ENCODE results near the gene NMT1. TPM values are rescaled to one million over a fixed set of nuclear protein-coding genes. Genes with fewer than 3 reads are reported as not detected.

NMT1 gene
- total RNA-seq, 1 experiment from 2014 or later, result 152 TPM

DNA sequence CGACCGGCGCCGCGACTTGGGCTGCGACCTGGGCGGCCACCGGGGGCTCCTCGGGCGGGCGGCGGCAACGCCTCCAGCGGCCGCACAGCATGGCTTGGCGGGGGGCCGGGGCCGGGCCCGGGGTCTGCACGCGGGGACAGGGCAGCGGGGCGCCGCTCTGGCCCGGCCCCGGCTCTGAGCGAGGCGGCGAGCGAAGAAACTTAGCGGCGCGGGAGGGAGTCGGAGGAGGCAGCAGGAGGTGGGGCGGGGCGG is 71.1 kb downstream of the NMT1 start, which contains the start of gene PLCD3:
Gene PLCD3 (minus strand): TSS at position 196 of the 252 bp plus-strand sequence. CDS start 105 bp downstream, at position 91.
- ATAC-seq (no peak), DNase-seq (ENCODE audit: low spot score) (peak; percentile 68)
- Mint-ChIP-seq H3K27ac (0 out of 2 replicates have a peak within 1 kb of the TSS, but pooled peaks have one; percentile 57), H3K27me3 (ENCODE audit: low read depth) (no peaks in the 10 kb centered on the region; the same call in 1 of the 2 replicates), H3K4me3 (peak within 1 kb of the TSS; percentile 81), H3K9me3 (no peaks in the 10 kb centered on the region), H3K36me3 (no peaks in the 10 kb centered on the region), H3K4me1 (peaks cover 23% of the 10 kb centered on the region)
- CTCF ChIA-PET, result interaction anchor here (0.7 to 7.6 kb wide), 9 partner anchors 12 to 211 kb away, joined by 3 to 531 read pairs (median 7); partner anchors contain the start of genes C1QL1 and HEXIM1
- POLR2A ChIA-PET, result interaction anchor here (1.0 kb wide), 1 partner anchor 16 kb away, joined by 3 read pairs; the partner anchor contains the start of gene HEXIM1
- no peak for TF ChIP-seq SMAD3 (CRISPR knock-in tag; IDR thresholded peaks at IDR 0.05; ENCODE audit: borderline replicate concordance)
- no peak for TF ChIP-seq ZNF396 (CRISPR knock-in tag; IDR thresholded peaks at IDR 0.05; ENCODE audit: borderline replicate concordance)
- TF ChIP-seq, protein P1, sequence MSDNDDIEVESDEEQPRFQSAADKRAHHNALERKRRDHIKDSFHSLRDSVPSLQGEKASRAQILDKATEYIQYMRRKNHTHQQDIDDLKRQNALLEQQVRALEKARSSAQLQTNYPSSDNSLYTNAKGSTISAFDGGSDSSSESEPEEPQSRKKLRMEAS (CRISPR knock-in tag; IDR thresholded peaks at IDR 0.05), result no peak
- TF ChIP-seq GTF2I (CRISPR knock-in tag; conservative IDR thresholded peaks at IDR 0.05), result no peak
- no peak for TF ChIP-seq CBFB (CRISPR knock-in tag; IDR thresholded peaks at IDR 0.05; ENCODE audit: low read depth)
- TF ChIP-seq FOXP1 (CRISPR knock-in tag; IDR thresholded peaks at IDR 0.05; ENCODE audit: borderline replicate concordance), result no peak
- no peak for TF ChIP-seq TP53 (CRISPR knock-in tag; IDR thresholded peaks at IDR 0.05)
- TF ChIP-seq, protein P2, sequence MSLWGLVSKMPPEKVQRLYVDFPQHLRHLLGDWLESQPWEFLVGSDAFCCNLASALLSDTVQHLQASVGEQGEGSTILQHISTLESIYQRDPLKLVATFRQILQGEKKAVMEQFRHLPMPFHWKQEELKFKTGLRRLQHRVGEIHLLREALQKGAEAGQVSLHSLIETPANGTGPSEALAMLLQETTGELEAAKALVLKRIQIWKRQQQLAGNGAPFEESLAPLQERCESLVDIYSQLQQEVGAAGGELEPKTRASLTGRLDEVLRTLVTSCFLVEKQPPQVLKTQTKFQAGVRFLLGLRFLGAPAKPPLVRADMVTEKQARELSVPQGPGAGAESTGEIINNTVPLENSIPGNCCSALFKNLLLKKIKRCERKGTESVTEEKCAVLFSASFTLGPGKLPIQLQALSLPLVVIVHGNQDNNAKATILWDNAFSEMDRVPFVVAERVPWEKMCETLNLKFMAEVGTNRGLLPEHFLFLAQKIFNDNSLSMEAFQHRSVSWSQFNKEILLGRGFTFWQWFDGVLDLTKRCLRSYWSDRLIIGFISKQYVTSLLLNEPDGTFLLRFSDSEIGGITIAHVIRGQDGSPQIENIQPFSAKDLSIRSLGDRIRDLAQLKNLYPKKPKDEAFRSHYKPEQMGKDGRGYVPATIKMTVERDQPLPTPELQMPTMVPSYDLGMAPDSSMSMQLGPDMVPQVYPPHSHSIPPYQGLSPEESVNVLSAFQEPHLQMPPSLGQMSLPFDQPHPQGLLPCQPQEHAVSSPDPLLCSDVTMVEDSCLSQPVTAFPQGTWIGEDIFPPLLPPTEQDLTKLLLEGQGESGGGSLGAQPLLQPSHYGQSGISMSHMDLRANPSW (CRISPR knock-in tag; conservative IDR thresholded peaks at IDR 0.05; ENCODE audit: low read depth), result no peak
- TF ChIP-seq ZNF423 (CRISPR knock-in tag; IDR thresholded peaks at IDR 0.05), result 0 out of 2 replicates have a peak, but pooled peaks have one; percentile 1

DNA sequence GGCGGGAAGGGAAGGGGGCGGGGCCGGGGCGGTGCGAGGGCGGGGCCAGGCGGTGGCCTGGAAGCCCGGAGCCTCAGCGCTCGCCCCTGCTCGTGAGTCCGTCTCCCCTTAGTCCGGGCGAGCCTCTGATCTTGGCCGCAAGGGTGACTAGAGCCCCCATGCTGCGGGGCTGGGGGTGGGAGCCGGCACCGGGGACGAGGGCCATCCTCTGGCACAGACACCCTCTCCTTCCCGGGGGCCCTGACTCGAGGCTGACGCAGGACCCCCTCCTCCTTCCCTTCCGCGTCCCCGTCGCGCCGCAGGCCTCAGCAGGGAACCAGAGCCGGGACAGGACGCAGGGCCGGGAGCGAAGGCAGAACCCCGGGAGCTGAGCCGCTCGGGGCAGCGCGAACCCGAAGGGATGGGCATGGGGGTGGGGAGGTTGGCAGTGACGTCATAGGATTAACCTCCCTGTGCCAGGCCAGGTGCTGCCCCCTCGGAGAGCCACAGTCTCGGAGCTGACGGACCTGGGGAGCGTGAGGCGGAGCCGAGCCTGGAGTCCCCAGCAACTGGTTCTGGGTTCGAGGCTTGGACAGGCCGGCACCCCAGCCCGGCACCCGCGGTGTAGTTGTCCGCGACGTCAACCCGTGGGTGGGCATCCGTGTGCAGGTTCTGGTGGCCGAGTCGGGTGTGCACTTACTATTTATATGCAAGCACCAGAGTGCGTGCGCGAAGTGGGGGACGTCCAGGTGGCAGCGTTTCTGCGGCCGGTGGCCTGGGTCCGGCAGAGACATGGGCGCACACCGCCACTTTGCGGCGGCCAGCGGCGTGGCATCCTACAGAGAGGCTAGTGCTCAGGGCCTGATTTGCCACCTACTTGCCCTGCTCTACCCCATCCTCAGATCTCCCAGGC is 71.7 kb downstream of the NMT1 start:
- H3K4me1 Mint-ChIP-seq, result peaks cover 18% of the 10 kb centered on the region
- peak; percentile 43 for ATAC-seq
- CTCF ChIA-PET, result interaction anchor here (0.6 to 7.6 kb wide), 19 partner anchors 9 to 240 kb away, joined by 3 to 531 read pairs (median 5); partner anchors contain the start of genes C1QL1, HEXIM1, HEXIM2 and NMT1
- TF ChIP-seq NR1H2 (CRISPR knock-in tag; IDR thresholded peaks at IDR 0.05), result no peak
- no peak for TF ChIP-seq HMGA2 (CRISPR knock-in tag; IDR thresholded peaks at IDR 0.05)
- TF ChIP-seq, protein P3, sequence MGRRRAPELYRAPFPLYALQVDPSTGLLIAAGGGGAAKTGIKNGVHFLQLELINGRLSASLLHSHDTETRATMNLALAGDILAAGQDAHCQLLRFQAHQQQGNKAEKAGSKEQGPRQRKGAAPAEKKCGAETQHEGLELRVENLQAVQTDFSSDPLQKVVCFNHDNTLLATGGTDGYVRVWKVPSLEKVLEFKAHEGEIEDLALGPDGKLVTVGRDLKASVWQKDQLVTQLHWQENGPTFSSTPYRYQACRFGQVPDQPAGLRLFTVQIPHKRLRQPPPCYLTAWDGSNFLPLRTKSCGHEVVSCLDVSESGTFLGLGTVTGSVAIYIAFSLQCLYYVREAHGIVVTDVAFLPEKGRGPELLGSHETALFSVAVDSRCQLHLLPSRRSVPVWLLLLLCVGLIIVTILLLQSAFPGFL (CRISPR knock-in tag; IDR thresholded peaks at IDR 0.05; ENCODE audit: borderline replicate concordance), result no peak
- TF ChIP-seq, protein P4, sequence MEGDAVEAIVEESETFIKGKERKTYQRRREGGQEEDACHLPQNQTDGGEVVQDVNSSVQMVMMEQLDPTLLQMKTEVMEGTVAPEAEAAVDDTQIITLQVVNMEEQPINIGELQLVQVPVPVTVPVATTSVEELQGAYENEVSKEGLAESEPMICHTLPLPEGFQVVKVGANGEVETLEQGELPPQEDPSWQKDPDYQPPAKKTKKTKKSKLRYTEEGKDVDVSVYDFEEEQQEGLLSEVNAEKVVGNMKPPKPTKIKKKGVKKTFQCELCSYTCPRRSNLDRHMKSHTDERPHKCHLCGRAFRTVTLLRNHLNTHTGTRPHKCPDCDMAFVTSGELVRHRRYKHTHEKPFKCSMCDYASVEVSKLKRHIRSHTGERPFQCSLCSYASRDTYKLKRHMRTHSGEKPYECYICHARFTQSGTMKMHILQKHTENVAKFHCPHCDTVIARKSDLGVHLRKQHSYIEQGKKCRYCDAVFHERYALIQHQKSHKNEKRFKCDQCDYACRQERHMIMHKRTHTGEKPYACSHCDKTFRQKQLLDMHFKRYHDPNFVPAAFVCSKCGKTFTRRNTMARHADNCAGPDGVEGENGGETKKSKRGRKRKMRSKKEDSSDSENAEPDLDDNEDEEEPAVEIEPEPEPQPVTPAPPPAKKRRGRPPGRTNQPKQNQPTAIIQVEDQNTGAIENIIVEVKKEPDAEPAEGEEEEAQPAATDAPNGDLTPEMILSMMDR (IDR thresholded peaks at IDR 0.05), result peak; percentile 36
- TF ChIP-seq SMAD4 (CRISPR knock-in tag; IDR thresholded peaks at IDR 0.05), result no peak
- TF ChIP-seq RORB (CRISPR knock-in tag; IDR thresholded peaks at IDR 0.05), result no peak
- TF ChIP-seq, protein P5, sequence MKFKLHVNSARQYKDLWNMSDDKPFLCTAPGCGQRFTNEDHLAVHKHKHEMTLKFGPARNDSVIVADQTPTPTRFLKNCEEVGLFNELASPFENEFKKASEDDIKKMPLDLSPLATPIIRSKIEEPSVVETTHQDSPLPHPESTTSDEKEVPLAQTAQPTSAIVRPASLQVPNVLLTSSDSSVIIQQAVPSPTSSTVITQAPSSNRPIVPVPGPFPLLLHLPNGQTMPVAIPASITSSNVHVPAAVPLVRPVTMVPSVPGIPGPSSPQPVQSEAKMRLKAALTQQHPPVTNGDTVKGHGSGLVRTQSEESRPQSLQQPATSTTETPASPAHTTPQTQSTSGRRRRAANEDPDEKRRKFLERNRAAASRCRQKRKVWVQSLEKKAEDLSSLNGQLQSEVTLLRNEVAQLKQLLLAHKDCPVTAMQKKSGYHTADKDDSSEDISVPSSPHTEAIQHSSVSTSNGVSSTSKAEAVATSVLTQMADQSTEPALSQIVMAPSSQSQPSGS (CRISPR knock-in tag; IDR thresholded peaks at IDR 0.05; ENCODE audit: borderline replicate concordance, low read depth), result peak; percentile 49; the same call in 1 of the 2 replicates
- TF ChIP-seq, protein P6, sequence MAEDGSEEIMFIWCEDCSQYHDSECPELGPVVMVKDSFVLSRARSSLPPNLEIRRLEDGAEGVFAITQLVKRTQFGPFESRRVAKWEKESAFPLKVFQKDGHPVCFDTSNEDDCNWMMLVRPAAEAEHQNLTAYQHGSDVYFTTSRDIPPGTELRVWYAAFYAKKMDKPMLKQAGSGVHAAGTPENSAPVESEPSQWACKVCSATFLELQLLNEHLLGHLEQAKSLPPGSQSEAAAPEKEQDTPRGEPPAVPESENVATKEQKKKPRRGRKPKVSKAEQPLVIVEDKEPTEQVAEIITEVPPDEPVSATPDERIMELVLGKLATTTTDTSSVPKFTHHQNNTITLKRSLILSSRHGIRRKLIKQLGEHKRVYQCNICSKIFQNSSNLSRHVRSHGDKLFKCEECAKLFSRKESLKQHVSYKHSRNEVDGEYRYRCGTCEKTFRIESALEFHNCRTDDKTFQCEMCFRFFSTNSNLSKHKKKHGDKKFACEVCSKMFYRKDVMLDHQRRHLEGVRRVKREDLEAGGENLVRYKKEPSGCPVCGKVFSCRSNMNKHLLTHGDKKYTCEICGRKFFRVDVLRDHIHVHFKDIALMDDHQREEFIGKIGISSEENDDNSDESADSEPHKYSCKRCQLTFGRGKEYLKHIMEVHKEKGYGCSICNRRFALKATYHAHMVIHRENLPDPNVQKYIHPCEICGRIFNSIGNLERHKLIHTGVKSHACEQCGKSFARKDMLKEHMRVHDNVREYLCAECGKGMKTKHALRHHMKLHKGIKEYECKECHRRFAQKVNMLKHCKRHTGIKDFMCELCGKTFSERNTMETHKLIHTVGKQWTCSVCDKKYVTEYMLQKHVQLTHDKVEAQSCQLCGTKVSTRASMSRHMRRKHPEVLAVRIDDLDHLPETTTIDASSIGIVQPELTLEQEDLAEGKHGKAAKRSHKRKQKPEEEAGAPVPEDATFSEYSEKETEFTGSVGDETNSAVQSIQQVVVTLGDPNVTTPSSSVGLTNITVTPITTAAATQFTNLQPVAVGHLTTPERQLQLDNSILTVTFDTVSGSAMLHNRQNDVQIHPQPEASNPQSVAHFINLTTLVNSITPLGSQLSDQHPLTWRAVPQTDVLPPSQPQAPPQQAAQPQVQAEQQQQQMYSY (CRISPR knock-in tag; IDR thresholded peaks at IDR 0.05), result peak; percentile 73
- TF ChIP-seq CREM (CRISPR knock-in tag; IDR thresholded peaks at IDR 0.05), result 0 out of 2 replicates have a peak, but pooled peaks have one; percentile 35
- TF ChIP-seq JAZF1 (CRISPR knock-in tag; IDR thresholded peaks at IDR 0.05), result no peak
- no peak for TF ChIP-seq ZNF671 (CRISPR knock-in tag; IDR thresholded peaks at IDR 0.05)
- TF ChIP-seq, protein P7, sequence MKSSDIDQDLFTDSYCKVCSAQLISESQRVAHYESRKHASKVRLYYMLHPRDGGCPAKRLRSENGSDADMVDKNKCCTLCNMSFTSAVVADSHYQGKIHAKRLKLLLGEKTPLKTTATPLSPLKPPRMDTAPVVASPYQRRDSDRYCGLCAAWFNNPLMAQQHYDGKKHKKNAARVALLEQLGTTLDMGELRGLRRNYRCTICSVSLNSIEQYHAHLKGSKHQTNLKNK (CRISPR knock-in tag; IDR thresholded peaks at IDR 0.05), result no peak

More for the DNA sequence above, 71.7 kb downstream of the NMT1 start:
- H3K27me3 Mint-ChIP-seq (ENCODE audit: low read depth), result no peaks in the 10 kb centered on the region; the same call in 1 of the 2 replicates
- peak overlapping the region; percentile 81 for H3K4me3 Mint-ChIP-seq
- DNase-seq (ENCODE audit: low spot score), result peak; percentile 81
- 0 out of 2 replicates have a peak overlapping the region, but pooled peaks have one; percentile 57 for H3K27ac Mint-ChIP-seq
- POLR2A ChIA-PET, result interaction anchor here (1.0 kb wide), 1 partner anchor 16 kb away, joined by 3 read pairs; the partner anchor contains the start of gene HEXIM1
- H3K9me3 Mint-ChIP-seq, result no peaks in the 10 kb centered on the region
- H3K36me3 Mint-ChIP-seq, result no peaks in the 10 kb centered on the region
